NCI-H524 treated with DMSO at 0.1 percent for 48 hours (cell line): ENCODE results near the gene MARS1.
A peak's percentile ranks its signal among the peaks of the same experiment; 100 is the strongest.

Experiments used
- DNase-seq: peaks from one replicate; lab custom pipeline; 2025; lab: John Stamatoyannopoulos, UW

MARS1 gene

DNA sequence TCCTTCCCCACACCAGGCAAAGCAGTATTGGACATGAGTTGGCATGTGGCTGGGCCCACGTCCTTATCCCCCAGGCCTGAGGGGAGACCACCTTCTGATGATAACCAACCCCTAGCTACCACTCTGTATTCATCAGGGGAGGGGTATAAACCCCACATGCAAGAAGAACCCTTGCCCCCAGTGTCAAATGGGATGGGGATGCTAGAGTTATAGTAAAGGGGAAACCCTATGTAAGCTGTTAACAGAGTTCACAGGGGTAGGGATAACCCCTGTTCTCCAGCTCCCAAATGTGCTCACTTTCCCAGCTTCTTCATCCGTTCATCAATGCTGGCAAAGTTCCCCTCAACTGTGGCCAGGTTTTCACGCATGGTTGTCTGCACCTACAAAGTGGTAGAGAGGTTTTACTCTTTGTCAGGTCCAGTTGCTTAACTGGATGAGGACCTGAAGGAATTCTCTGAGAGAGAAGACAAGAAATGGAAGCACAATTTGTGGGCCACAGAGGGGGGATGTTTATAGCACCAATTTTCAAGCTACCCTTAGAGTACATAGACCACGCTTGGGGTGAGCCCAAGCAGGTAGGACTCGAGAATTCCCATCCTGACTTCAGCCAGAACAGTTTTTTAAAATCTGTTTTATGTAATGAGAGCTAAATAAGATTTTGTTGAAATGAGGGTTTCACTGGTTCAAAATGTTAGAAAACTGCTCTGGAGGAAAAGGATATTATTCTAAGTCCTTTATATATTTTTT is 42.7 kb downstream of the MARS1 start:
- no peak for DNase-seq

DNA sequence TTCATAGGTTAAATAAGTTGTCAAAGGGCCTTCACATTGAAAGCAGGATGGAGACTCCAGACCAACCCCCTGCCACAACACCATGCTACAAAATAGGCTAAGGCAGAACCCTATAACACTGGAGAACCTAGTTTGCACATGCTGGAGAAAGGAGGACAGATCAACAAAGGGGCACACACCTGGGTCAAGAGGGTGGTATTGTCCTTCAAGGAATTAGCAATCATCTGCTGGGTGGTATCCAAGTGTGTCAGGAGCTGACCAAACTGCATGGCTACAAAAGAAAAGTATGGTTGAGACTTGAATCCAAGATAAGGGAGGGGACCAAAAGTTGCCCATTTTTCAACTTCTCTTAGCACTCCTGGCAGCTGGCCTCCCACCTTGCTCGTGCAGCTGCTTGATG is 44.0 kb downstream of the MARS1 start:
- no peak for DNase-seq

DNA sequence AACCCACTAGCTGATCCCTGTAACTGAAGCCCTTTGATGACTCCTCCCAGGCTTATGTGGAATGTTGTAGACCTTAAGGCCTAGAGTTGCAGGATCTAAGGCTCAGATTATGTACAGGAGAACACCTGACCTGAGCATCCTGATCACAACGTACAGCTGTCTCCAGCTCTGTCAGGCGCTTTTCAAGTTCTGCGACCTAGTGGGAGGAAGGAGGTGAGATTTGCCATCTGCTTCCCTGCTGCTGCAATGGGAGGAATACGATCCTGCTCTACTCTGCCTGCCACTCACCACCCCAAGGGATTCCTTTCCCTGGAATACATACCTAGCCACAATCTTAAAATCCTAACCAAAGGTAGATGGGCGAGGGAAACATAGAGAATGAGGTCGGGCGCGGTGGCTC is 45.2 kb downstream of the MARS1 start:
- DNase-seq: no peak

DNA sequence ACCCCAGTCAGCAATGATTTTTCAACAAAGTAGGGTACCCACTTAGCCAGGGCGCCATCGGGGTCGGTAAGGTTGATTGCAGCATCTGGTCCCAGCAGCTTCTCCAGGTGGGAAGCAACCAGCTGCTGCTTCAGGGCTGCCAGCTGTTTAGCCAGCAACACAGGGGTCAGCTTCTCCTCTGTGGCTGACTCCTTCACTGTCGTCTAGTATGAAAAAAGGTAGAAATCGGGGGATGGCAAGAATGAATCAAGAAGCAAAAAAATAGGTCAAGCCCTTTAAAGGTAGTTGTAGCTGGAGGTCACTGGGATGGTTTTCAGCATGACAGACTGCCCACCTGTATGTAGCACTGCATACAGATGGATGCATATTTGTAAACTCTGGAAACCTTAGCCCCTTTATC is 46.4 kb downstream of the MARS1 start:
- no peak for DNase-seq

DNA sequence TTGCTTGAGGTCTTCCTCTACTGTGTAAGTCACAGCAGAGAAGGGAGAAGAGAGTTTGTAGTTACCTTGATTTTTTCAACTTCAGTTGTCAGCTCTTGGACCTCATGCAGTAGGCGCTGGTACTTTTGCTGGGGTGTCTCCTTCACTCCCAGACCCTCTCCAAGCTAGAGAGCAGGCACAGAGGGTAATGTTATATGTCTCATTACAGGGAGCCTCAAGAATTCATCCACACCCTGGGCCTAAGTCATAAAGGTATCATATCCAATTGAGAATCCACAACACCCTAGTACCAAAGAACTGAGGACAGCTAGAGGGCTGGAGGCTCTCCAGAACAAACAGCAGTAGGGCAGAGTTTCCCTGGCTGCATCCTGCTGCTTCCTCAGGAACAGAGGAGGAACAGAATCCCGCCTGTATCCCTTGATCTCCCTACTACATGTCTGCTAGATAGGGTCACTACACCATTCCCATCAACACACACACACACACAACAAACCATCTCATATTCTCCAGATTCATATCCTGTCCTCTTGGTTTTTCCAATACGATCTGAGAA is 47.2 kb downstream of the MARS1 start:
- DNase-seq: no peak

DNA sequence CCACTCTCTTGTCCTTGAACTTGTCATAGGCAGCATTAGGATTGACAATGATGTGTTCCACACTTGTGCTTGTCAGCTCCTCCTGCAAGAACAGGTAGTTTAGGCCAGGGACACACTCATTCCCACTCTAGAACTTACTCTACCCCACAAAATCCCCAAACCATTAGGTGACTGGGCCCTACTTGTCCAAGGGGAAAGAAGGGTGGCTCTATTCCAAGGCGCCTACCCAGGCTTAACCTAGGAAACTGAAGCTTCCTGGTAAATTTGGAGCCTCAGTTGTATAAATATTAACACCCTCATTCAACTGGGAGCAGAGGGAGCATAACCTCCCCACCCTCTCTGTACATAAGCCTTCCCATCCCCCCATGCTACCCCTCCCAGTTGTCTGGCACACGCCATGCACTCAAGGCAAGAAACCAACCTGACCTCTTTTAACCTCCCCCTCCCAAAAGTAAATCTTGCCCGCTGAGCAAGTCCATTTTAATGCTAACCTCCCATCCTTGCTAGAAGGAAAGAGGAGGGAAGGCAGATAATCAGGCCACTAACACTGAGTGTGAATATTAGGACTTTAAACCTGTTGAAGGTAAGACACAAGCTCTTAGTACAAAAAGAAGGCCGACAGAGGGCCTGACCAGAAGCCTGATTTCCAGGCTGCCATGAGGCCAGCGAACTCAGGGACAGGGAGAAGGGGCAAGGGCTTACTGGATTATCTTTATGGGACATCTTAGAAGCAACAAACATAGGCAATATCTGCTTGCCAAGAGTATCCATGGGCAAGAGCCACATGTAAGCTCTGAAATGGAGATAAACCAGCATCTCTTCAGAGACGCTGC is 48.1 kb downstream of the MARS1 start:
- no peak for DNase-seq

DNA sequence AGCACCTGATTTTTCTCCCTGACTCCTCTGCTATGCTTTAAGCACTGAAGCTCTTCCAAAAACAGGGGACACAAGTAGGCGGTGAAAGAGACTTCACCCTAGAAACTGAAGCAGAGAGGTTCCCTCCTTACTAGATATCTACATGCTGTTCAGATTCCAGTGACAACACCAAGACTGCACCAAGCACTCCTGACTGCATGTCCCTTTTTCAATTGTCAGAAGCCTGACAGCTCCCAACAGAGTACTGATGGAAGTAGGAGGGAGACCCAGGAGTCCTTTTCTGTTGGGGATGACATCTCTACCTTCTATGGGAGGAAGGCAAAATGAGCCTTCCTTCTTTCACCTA is 48.7 kb downstream of the MARS1 start:
- DNase-seq: no peak

DNA sequence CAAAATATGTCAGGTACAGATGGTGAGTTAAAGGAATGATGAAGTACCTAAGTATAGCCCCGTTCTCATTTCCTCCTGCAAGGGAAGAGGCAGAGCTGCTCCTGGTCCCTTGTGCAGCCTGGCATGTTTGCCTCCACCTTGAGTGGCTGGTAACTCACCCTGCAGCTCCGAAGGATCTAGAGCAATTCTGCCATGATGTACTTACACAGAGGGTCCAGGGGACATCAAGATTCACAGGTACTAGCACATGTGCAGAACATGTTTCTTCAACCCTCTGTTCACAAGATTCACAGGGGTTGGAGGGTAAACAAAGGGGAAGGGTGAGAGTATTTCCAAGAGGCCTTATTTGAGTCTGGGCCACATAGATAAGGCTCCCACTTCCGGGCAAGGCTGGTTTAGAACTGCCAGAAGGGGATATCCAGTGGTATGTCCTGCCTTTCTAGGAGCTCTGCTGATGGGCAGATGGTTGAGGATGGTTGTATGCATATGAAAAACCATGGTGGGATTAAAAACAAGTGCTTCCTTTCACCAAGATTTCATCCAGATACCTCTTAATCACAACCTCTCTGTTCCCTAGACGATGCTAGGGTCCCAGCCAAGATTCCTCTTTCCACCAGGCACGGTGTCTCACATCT is 51.4 kb downstream of the MARS1 start:
- no peak for DNase-seq

DNA sequence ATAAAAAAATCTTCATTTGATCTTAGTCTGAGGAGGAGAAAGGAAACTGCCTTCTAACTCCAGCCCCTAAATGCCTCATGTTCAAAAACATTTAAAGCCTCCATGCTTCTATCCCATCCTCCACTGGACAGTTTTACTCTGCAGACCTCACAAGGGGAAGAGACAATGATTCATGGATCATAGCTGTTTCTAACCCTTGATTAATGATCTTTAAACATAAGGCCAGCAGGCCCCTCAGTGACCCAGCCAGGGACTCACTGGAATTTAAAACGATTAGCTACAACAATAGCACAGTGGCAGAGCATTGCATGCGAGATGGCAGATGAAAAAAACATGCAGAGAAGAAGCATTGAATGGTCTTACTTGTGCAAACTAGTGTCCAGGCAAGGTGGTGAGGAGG is 53.1 kb downstream of the MARS1 start:
- DNase-seq: no peak

DNA sequence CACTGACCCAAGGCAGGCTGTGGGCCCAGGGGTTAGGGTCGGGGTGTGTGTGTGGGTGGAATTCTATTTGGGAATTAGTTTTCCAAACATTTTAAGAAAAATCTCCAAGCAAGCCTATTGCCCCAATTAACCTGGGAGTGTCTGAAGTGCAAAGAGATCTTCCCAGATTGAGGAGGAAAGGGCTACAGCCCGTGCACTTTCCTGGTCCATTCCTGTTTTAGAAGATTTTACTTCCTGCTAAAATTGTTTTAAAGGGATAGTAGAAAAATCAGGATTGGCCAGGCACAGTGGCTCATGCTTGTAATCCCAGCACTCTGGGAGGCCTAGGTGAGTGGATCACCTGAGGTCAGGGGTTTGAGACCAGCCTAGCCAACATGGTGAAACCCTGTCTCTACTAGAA is 53.8 kb downstream of the MARS1 start:
- no peak for DNase-seq

DNA sequence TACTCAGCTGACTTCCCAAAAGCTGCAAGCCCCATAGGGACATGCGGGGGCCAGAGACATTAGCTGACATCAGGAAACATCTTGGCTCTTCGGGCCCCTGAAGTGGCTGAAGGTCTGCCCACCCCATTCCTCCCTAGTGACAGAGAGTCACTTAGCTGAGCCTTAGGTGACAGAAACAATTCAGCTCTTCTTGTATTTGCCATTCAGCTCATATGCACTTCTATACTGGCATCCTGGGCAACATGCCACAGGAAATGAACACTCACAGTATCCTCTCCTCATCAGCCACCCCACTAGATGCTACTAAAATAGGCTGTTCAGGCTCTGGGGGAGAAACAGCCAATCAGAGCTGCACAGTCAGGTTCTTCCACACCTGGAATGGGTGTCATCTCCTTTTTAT is 55.7 kb downstream of the MARS1 start:
- DNase-seq: no peak

DNA sequence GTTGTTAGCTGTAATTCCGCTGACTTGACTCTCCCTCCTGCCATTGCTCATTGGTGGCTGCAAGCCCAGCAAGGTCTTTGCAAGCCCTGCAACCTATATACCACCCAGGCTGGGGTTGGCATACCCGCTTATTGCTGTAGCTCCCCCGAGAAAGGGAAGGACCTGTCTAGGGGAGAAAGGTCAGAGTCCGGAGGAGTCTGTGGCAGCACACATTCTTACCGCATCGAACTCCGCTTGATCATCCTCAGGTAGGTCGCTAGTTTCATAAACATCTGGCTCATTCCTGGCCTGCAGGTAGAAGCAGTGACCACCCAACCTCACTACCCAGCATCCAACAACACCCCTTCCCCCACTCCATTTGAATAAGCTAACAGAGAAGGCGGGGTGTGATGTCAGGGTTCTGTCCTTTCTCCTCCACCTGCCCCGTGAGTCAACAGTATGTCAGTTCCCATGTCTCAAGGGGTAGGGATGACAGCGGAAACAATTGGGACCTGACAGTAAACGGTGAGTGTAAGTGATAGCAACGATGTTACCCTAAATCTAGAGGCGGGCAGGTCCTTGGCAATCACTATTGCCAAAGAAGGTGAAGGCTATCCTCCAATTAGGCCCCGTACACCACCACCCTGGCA is 58.1 kb downstream of the MARS1 start:
- no peak for DNase-seq

DNA sequence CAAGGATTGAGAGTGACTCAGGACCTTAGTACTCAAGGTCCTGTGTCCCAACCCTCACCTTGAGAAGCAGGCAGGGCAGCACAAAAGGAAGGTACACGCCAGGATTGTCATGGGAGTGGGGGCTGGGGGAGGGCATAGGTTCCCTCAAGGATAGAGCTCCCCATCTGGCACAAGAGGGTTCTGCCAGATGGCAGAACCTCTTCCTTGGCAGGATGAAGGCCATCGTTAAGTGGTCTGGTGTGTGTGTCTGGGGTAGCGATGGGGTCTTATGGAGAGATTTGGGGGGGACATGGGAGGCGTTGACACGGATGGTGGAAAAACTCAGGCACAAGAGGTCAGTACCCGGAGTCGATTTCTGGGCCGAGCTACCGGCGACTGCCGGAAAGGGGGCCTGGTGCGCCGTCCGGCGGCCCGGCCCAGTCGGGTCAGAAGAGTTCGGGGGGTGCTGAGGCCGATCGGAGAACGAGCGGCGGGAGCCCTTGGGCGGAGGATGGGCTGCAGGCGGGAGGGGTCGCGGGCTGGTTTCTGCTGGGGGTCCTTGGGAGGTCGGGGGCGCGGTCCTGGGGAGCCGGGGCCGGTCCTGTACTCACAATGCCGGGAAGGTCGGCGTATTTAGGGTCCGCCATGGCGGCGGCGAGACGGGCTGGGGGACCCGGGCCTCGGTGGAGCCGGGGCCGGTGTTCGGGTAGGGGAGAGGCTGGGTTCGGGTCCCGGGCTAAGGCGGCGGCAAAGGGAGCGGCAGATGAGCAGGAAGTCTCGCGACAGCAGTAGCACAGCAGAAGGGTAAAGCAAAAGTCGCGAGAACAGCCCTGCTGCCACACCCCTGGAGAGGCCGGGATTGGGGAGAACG is 58.8 kb downstream of the MARS1 start, which contains the start of gene DCTN2:
Gene DCTN2, minus strand, starts transcription at position 755 of the 850 bp plus-strand sequence. Its CDS starts 129 bp downstream, at position 626.
- peak; percentile 91 for DNase-seq

DNA sequence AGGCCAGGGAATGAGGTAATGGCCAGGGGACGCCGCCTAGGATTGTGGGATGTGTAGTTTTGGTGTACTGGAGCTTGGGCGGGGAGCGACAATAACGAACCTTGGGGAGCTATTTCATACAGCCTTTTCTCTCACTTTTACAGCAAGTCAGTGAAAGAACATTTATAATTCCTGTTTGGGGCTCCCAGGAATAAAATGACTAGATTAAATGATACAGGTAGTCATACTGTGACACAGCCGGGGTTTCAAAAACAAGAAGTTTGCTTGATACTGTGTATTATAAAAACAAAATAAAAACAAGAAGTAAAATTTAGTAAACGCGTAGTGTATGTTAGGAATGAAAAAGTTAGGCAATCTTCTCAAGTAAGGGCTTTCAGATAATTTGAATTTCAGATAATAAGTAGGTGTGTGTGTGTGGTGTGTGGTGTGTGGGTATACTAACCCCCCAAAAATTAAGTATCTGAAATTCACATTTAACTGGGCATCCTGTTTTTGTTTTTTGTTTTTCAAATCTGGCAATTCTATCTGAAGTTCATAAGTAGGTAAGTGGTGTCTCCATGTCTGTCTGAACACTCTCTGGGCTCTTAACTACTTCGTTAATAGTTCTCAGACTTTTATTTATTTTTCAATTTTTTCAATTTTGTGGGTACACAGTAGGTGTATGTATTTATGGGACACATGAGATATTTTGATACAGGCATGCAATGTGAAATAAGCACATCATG is 59.6 kb downstream of the MARS1 start:
- DNase-seq: no peak

DNA sequence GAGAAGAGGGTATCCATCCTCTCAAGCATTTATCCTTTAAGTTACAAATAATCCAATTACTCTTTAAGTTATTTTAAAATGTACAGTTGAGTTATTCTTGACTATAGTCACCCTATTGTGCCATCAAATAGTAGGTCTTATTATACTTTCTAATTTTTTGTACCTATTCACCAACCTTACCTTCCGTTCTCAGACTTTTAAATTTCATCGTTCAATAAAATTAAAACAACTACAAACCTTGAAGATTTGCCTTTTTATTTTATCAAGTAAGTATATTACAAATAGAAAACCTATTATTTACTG is 60.1 kb downstream of the MARS1 start:
- no peak for DNase-seq

DNA sequence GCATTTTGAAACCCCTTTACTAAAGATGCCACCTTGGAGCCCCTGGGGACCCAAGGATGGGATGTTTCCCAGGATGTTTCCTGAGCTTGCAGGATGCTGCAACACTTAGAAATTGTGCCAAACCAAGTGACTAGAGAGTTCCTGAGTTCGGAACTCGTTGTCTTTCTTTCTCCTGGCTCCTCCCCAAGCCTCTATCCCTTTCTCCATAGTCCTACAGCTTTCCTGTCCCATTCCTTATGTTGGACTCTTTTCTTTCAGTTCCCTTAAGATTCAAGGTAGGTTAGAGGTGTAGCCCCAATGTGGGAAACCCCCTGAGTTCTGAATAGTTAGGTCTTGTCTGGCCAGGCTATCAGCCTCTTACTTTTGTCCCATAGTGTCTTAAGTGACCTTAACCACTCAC is 60.6 kb downstream of the MARS1 start:
- DNase-seq: no peak

DNA sequence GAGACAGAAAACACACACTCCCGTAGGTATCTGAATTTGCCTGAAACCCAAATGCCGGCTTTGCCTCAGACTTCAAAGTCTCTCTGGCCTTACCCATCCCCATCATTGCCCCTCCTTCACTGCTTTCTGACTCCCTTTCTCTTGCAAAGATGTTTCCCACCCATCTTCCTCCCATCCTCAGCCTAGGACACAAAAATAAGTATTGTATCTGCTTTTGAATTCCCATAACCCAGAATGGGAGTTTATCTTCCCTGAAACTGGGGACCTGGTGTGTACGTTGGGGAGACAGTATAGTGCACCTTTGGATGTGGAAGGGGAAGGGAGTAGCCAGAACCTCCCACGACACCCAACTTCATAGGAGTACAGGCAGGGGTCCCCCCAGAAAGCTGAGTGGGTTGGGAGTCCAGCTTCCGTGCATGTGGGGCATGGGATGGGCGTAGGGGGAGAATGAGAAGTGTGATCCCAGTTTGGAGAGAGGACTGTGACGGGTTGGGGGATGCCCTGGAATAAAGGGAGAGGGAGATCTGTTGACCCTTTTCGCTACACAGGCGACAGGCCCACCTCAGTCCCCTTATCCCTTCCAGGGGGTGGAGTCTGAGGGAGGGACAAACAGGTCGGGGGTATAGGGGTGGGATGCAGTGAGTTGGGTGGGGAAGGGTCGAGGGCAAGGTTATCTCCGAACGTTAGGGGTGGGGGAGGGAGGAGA is 61.5 kb downstream of the MARS1 start:
- DNase-seq: no peak

DNA sequence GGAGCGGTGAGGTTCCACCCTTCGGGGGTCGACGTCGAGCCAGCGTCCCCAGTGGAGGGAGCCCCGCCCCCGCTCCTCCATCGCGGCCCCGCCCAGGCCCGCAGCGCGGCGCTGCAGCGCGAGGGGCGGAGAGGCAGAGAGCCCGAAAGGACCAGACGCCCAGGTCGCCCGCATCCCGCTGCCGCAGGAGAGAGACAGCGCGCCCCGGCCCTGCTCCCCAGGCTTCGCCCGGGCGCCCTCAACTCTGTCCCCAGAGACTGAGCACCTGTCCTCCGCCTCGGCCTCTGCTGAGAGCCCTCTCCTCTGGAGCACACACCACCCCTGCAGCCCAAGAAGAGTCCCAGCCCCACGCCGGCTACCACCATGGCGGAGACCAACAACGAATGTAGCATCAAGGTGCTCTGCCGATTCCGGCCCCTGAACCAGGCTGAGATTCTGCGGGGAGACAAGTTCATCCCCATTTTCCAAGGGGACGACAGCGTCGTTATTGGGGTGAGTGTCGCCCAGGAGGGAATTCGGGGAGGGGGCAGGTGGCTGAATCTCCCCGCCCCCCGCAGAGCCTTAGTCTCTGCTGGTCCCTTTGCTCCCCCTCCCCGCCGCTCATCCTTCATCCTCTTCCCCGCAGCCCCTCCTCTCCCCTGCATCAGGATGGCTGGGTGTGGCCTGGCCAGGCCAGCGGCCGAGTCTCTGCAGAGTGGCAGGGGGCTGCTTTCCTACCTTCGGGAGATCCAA is 62.2 kb downstream of the MARS1 start, which contains the start of gene KIF5A:
Gene KIF5A, plus strand, starts transcription at position 136 of the 732 bp plus-strand sequence. Its CDS starts 228 bp downstream, at position 364.
- DNase-seq: no peak
